Measurements from ENCODE around the gene ZNF283.

Gene ZNF283

GRCh38 chr19:43826787-43827754 lies at the start of gene ZNF283:
Gene ZNF283, plus strand, starts transcription at chr19:43827321. Its CDS starts 6,184 bp downstream, at chr19:43833505.
- in situ Hi-C loops (cut with MboI; ENCODE audit: low sequenced_read_pairs), result no loop called here

GRCh38 chr19:43778651-43779050 lies 48.5 kb upstream of the ZNF283 start:
- in situ Hi-C loops (cut with MboI; ENCODE audit: low sequenced_read_pairs), result no loop called here

- in situ Hi-C loops (cut with MboI; ENCODE audit: low sequenced_read_pairs), result no loop called here
Measured at GRCh38 chr19:43779147-43779819, 47.8 kb upstream of the ZNF283 start.

GRCh38 chr19:43779820-43780219 lies 47.3 kb upstream of the ZNF283 start:
- in situ Hi-C loops (cut with MboI; ENCODE audit: low sequenced_read_pairs), result no loop called here

GRCh38 chr19:43780706-43781525 lies 46.2 kb upstream of the ZNF283 start, which contains the start of gene KCNN4:
Gene KCNN4, minus strand, starts transcription at chr19:43780973. Its CDS starts 112 bp downstream, at chr19:43780861.
- in situ Hi-C loops (cut with MboI; ENCODE audit: low sequenced_read_pairs), result no loop called here

GRCh38 chr19:43781630-43782310 lies 45.4 kb upstream of the ZNF283 start:
- in situ Hi-C loops (cut with MboI; ENCODE audit: low sequenced_read_pairs), result no loop called here

GRCh38 chr19:43782311-43782660 lies 44.8 kb upstream of the ZNF283 start:
- in situ Hi-C loops (cut with MboI; ENCODE audit: low sequenced_read_pairs), result no loop called here

- in situ Hi-C loops (cut with MboI; ENCODE audit: low sequenced_read_pairs), result no loop called here
Measured at GRCh38 chr19:43782689-43783231, 44.4 kb upstream of the ZNF283 start.

- in situ Hi-C loops (cut with MboI; ENCODE audit: low sequenced_read_pairs), result no loop called here
Measured at GRCh38 chr19:43783636-43784035, 43.5 kb upstream of the ZNF283 start.

GRCh38 chr19:43784241-43784980 lies 42.7 kb upstream of the ZNF283 start:
- in situ Hi-C loops (cut with MboI; ENCODE audit: low sequenced_read_pairs), result no loop called here

GRCh38 chr19:43784981-43785808 lies 41.9 kb upstream of the ZNF283 start:
- in situ Hi-C loops (cut with MboI; ENCODE audit: low sequenced_read_pairs), result no loop called here

- in situ Hi-C loops (cut with MboI; ENCODE audit: low sequenced_read_pairs), result no loop called here
Measured at GRCh38 chr19:43786665-43787064, 40.5 kb upstream of the ZNF283 start.

GRCh38 chr19:43789029-43789428 lies 38.1 kb upstream of the ZNF283 start:
- in situ Hi-C loops (cut with MboI; ENCODE audit: low sequenced_read_pairs), result no loop called here

GRCh38 chr19:43790587-43790986 lies 36.5 kb upstream of the ZNF283 start:
- in situ Hi-C loops (cut with MboI; ENCODE audit: low sequenced_read_pairs), result no loop called here

- in situ Hi-C loops (cut with MboI; ENCODE audit: low sequenced_read_pairs), result no loop called here
Measured at GRCh38 chr19:43797118-43797517, 30.0 kb upstream of the ZNF283 start.

GRCh38 chr19:43797556-43797955 lies 29.6 kb upstream of the ZNF283 start:
- in situ Hi-C loops (cut with MboI; ENCODE audit: low sequenced_read_pairs), result no loop called here

- in situ Hi-C loops (cut with MboI; ENCODE audit: low sequenced_read_pairs), result no loop called here
Measured at GRCh38 chr19:43798026-43798545, 29.0 kb upstream of the ZNF283 start.

All from hTERT RPE-1 (cell line).